Pancreas (tissue), 10 donors: Measurements from ENCODE around the gene CLN6. TPM values are rescaled to one million over a fixed set of nuclear protein-coding genes. Genes with fewer than 3 reads are reported as not detected.

ENCODE experiments used
- ATAC-seq, 4 donors: fragments of 200-7000 bp; cut with Tn5 transposase; one replicate each; pipeline versions ENCODE4 v1.8.0 to v1.9.1; 2020; ENCODE audit warnings: mild to moderate bottlenecking in 4 of 4, moderate library complexity in 4 of 4
- DNase-seq, 6 donors: peaks; one replicate each; pipeline ENCODE4 v3.0.0-alpha.2; 2020
- FAIRE-seq: peaks from 2 replicates; lab custom pipeline; 2012; peaks lifted over from hg19 to GRCh38; lab: Jason Lieb, UNC
- H3K27ac ChIP-seq, 4 donors: fragments of 200-600 bp; sonication (generic); 1 replicate in 3 of 4; 2 replicates in 1 of 4; pipeline versions ENCODE4 v1.5.0 to v1.8.0; 2020
- H3K27me3 ChIP-seq, 4 donors: fragments of 200-600 bp; one replicate each; pipeline ENCODE4 v1.8.0; 2021
- H3K36me3 ChIP-seq, 3 donors: fragments of 200-600 bp; sonication (generic) in 1 of 3; one replicate each; pipeline versions ENCODE4 v1.5.0 to v1.8.0; 2020 to 2021
- H3K4me1 ChIP-seq, 3 donors: fragments of 200-600 bp; one replicate each; pipeline ENCODE4 v1.8.0; 2021
- H3K4me3 ChIP-seq, 4 donors: fragments of 200-600 bp; sonication (generic) in 2 of 4; one replicate each; pipeline versions ENCODE4 v1.5.0 to v1.8.0; 2020 to 2021
- H3K9me3 ChIP-seq, 4 donors: fragments of 200-600 bp; one replicate each; pipeline ENCODE4 v1.8.0; 2021
- CTCF ChIP-seq, 4 donors: fragments of 200-600 bp; sonication (generic) in 3 of 4; IDR thresholded peaks; one replicate each; pipeline versions ENCODE4 v1.5.0 to v1.8.0; 2021; ENCODE audit warnings: antibody characterized with exemption in 4 of 4
- WGBS, 2 donors: extraction: QIAGEN DNeasy Blood & Tissue Kit; methylation state at CpG; one replicate each; pipeline ENCODE4 v1.1.7; 2013; 5-methylcytosine and 5-hydroxymethylcytosine counted together
- intact Hi-C, 3 donors: fragments of 100-400 bp; cut with DNase I; formaldehyde crosslinking; loops; one replicate each; pipeline versions ENCODE4 v1.11.1 to v1.14.2; 2022
- polyA plus RNA-seq, 2 donors: library from polyadenylated mRNA; stranded (reverse); fragments of 200-250 nt; gene quantifications; one replicate each; pipeline ENCODE4 v1.2.3, GENCODE V29; 2013
- total RNA-seq, 6 donors: library from RNA; stranded (reverse); fragmentation: NEBNext Ultra II Directional in 4 of 6; extraction: Animal tissue kit (Norgen Biotek cat#: 25700) in 4 of 6; gene quantifications; one replicate each; pipeline versions ENCODE4 v1.2.1 to v1.2.4, GENCODE V29; 2021 to 2023
- donor health status: healthy with polysubstance abuse.
- donor health status: DM: no; HTN: no; CAD: no; lungs with moderate emphysema.
- donor health status: DM: no; HTN: no; CAD: no.
- donor health status: control.
- donor health status: control.
- donor health status: Bipolar disorder and iron deficiency.
- donor health status: DM: yes; HTN: yes; CAD: no.
- donor health status: DM: no; HTN: no; CAD: no.
- donor health status: DM: no; HTN: no; CAD: no.
- donor health status: DM: yes; HTN: yes; CAD: no.

The CLN6 gene
- total and polyA plus RNA-seq, 8 donors, result 10.6 to 23.3 (median 13.6) TPM

DNA sequence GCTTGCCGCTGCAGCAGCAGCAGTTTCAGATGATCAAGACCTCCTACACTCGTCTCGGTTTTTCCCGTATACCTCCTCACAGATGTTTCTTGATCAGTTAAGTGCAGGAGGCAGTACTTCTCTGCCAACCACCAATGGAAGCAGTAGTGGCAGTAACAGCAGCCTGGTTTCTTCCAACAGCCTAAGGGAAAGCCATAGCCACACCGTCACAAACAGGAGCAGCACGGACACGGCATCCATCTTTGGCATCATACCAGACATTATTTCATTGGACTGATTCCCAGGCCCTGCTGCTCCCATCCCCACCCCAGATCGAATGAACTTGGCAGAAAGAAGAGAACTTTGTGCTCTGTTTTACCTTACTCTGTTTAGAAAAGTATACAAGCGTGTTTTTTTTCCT lies 42.0 kb downstream of the CLN6 start:
- no peaks in the 10 kb centered on the region for H3K9me3 ChIP-seq
- H3K27ac ChIP-seq, result peak overlapping the region; percentile 40 to 54 (median 50)
- DNase-seq (peak in 4 of 6 donors; percentile 57 to 85 (median 74)), FAIRE-seq (peak; percentile 95), ATAC-seq (peak; percentile 91 to 93 (median 92))
- H3K36me3 ChIP-seq, result peaks cover 0 to 24% (median 5%) of the 10 kb centered on the region in 3 donors
- no peaks in the 10 kb centered on the region for H3K27me3 ChIP-seq
- peaks cover 0 to 23% (median 22%) of the 10 kb centered on the region in 3 donors for H3K4me1 ChIP-seq
- peak overlapping the region in 1 of 4 donors; percentile 12 for H3K4me3 ChIP-seq
- intact Hi-C loops, result no loop called here
- WGBS, 2 donors, result 11 to 14% methylated on average over 9 of the region's 9 CpGs
- TF ChIP-seq CTCF (IDR thresholded peaks at IDR 0.05), result no peak

DNA sequence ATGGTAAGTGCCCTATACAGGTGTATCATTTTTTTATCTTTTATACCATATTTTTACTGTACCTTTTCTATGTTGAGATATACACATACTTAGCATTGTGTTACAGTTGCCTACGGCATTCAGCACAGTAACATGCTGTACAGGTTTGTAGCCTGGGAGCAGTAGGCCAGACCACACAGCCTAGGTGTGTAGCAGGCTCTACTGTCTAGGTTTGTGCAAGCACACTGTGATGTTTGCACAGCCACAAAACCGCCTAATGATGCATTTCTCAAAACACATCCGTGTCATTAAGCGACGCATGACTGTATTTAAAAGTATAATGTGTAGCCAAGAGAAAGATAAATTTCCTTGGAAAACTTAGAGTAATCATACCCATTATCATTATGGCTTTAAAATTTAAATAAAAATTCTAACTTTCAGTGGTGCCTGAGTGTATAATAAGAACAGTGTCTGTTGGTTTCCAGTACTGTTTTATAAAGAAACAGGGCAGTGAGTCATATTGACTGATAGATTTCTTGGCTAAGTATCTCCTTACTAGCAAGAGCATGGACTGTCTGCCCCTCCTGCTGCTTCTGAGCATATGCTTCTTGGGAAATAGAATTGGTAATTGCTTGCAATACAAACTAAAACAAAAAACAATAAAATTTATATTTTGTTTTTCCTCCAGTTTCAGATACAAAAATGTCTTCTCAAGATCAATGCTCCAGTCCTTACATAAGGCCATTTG lies 42.7 kb downstream of the CLN6 start:
- Histone ChIP-seq H3K9me3 (no peaks in the 10 kb centered on the region), H3K27me3 (no peaks in the 10 kb centered on the region), H3K27ac (peak overlapping the region; percentile 40 to 54 (median 50)), H3K4me1 (peaks cover 0 to 23% (median 22%) of the 10 kb centered on the region in 3 donors), H3K4me3 (no peak overlapping the region), H3K36me3 (peaks cover 0 to 26% (median 5%) of the 10 kb centered on the region in 3 donors)
- DNase-seq (no peak), FAIRE-seq (no peak), ATAC-seq (peak; percentile 64 to 81 (median 70))
- TF ChIP-seq CTCF (IDR thresholded peaks at IDR 0.05), result no peak
- WGBS, 2 donors, result 66 to 71% methylated on average over 5 of the region's 5 CpGs
- intact Hi-C loops, result no loop called here

- 91 to 95% methylated on average over 5 of the region's 5 CpGs for whole genome bisulfite sequencing, 2 donors
- peaks cover 0 to 35% (median 5%) of the 10 kb centered on the region in 3 donors for H3K36me3 ChIP-seq
- no peak for TF ChIP-seq CTCF (IDR thresholded peaks at IDR 0.05)
- no peak for ATAC-seq
- intact Hi-C loops, result no loop called here
- peaks cover 0 to 23% (median 22%) of the 10 kb centered on the region in 3 donors for H3K4me1 ChIP-seq
- no peak overlapping the region for H3K27ac ChIP-seq
- H3K9me3 ChIP-seq, result no peaks in the 10 kb centered on the region
- no peak for FAIRE-seq
- no peak overlapping the region for H3K4me3 ChIP-seq
- no peaks in the 10 kb centered on the region for H3K27me3 ChIP-seq
- DNase-seq, result no peak
Measured at GRCh38 chr15:68184616-68185480, 44.7 kb downstream of the CLN6 start.

GRCh38 chr15:68183616-68184315 lies 45.8 kb downstream of the CLN6 start:
- FAIRE-seq, result no peak

More at GRCh38 chr15:68183616-68184315, 45.8 kb downstream of the CLN6 start:
- no peaks in the 10 kb centered on the region for H3K9me3 ChIP-seq
- peaks cover 0 to 35% (median 5%) of the 10 kb centered on the region in 3 donors for H3K36me3 ChIP-seq
- DNase-seq (no peak), ATAC-seq (no peak)
- 85 to 88% methylated on average over 5 of the region's 5 CpGs for WGBS, 2 donors
- intact Hi-C loops, result no loop called here
- H3K27ac ChIP-seq, result no peak overlapping the region
- peaks cover 0 to 20% (median 18%) of the 10 kb centered on the region in 3 donors for H3K4me1 ChIP-seq
- TF ChIP-seq CTCF (IDR thresholded peaks at IDR 0.05), result no peak
- H3K4me3 ChIP-seq, result no peak overlapping the region
- no peaks in the 10 kb centered on the region for H3K27me3 ChIP-seq
